K562 (cell line): ENCODE measurements around the gene CHCHD10. TPM values are rescaled to one million over a fixed set of nuclear protein-coding genes. Genes with fewer than 3 reads are reported as not detected.

ENCODE experiments used
- ATAC-seq: fragments of 200-7000 bp; cut with Tn5 transposase; 3 replicates; pipeline ENCODE4 v1.9.1; 2020; ENCODE audit warnings: moderate library complexity
- BruUV-seq: library from RNA; stranded (reverse); fragments of 400-500 nt; replicated peaks from 2 replicates; lab custom pipeline; 2021; lab: Mats Ljungman, UMichigan
- CTCF ChIA-PET: fragments of 300-600 bp; formaldehyde crosslinking; extraction: SDS; loops from one replicate; lab custom pipeline; 2021; ENCODE audit warnings: low intra/inter-chr PET ratio; lab: Yijun Ruan, JAX
- POLR2A ChIA-PET: fragments of 300-600, 350-650 bp; sonication (Branson Sonifier 250); formaldehyde crosslinking; extraction: SDS; loops from one replicate; lab custom pipeline; 2021; ENCODE audit warnings: antibody characterized with exemption, inconsistent platforms; lab: Yijun Ruan, JAX
- DNase-seq, 4 experiments: peaks; one replicate each; pipeline versions ENCODE4 v3.0.0 to v3.0.0-alpha.2; 2011 to 2018; ENCODE audit warnings: low spot score in 3 of 4, mixed read lengths in 3 of 4; ENCODE audit errors: extremely low read depth in 1 of 4
- FAIRE-seq: peaks from 2 replicates; lab custom pipeline; 2011; peaks lifted over from hg19 to GRCh38; lab: Jason Lieb, UNC
- H2AFZ ChIP-seq: 2 replicates; pipeline ENCODE4 v1.6.0; 2011; ENCODE audit warnings: low read depth, low read length, control low read depth, inconsistent platforms
- H3K27ac ChIP-seq: fragments of 200-600 bp; 3 replicates; pipeline ENCODE4 v1.8.0; 2011; ENCODE audit warnings: low read depth, mild to moderate bottlenecking, control low read depth, inconsistent platforms, low read length, moderate library complexity, mixed read lengths; ENCODE audit errors: extremely low read depth
- H3K27me3 ChIP-seq, 2 experiments: fragments of 300-600 bp in 1 of 2; 2 replicates in 1 of 2; 3 replicates in 1 of 2; pipeline versions ENCODE4 v1.6.0 to v1.8.0; 2011; ENCODE audit warnings: inconsistent platforms in 2 of 2, low read length in 2 of 2, mild to moderate bottlenecking in 1 of 2, mixed read lengths in 1 of 2, moderate library complexity in 1 of 2; ENCODE audit not compliant: control insufficient read depth in 2 of 2, insufficient read depth in 2 of 2
- H3K36me3 ChIP-seq: fragments of 300-600 bp; 3 replicates; pipeline ENCODE4 v1.8.0; 2011; ENCODE audit warnings: mild to moderate bottlenecking, low read length, inconsistent platforms; ENCODE audit not compliant: control insufficient read depth, insufficient read depth
- H3K4me1 ChIP-seq, 2 experiments: fragments of 200-600 bp in 1 of 2; replicated peaks in 1 of 2; 2 replicates in 1 of 2; 3 replicates in 1 of 2; pipeline versions ENCODE4 v1.5.1 to v1.8.0; 2011; ENCODE audit warnings: inconsistent platforms in 2 of 2, low read length in 2 of 2, mild to moderate bottlenecking in 1 of 2, mixed read lengths in 1 of 2, moderate library complexity in 1 of 2; ENCODE audit not compliant: control insufficient read depth in 2 of 2, insufficient read depth in 2 of 2
- H3K4me2 ChIP-seq: 2 replicates; pipeline ENCODE4 v1.6.1; 2011; ENCODE audit warnings: low read length, control low read depth, inconsistent platforms, mixed read lengths; ENCODE audit not compliant: insufficient read depth
- H3K4me3 ChIP-seq: fragments of 200-600 bp; sonication (generic), shearing (Covaris generic); 2 replicates; pipeline ENCODE4 v1.5.1; 2016; ENCODE audit warnings: control low read depth, inconsistent platforms
- H3K79me2 ChIP-seq: fragments of 200-600 bp; 3 replicates; pipeline ENCODE4 v1.8.0; 2011; ENCODE audit warnings: low read length, inconsistent platforms; ENCODE audit not compliant: control insufficient read depth, insufficient read depth
- H3K9ac ChIP-seq, 2 experiments: 2 replicates each; pipeline versions ENCODE4 v1.6.0 to v1.6.1; 2011; ENCODE audit warnings: low read depth in 2 of 2, low read length in 2 of 2, control low read depth in 1 of 2, inconsistent platforms in 1 of 2, mild to moderate bottlenecking in 1 of 2, mixed read lengths in 1 of 2; ENCODE audit not compliant: insufficient read depth in 1 of 2
- H3K9me1 ChIP-seq: one replicate; pipeline ENCODE4 v1.6.0; 2011; ENCODE audit warnings: inconsistent platforms, mild to moderate bottlenecking, low read length, moderate library complexity; ENCODE audit not compliant: control insufficient read depth, insufficient read depth
- H3K9me3 ChIP-seq: replicated peaks from 2 replicates; pipeline ENCODE4 v1.5.1; 2011; ENCODE audit warnings: low read depth, low read length, inconsistent platforms; ENCODE audit not compliant: control insufficient read depth, insufficient read depth
- H4K20me1 ChIP-seq: replicated peaks from 2 replicates; pipeline ENCODE4 v1.6.1; 2011; ENCODE audit warnings: low read length, inconsistent platforms, mixed read lengths; ENCODE audit not compliant: control insufficient read depth, insufficient read depth
- BCOR ChIP-seq: fragments of 450-650 bp; IDR thresholded peaks from 2 replicates; pipeline ENCODE4 v1.6.1; 2016
- BRD9 ChIP-seq: fragments of 450-650 bp; IDR thresholded peaks from 2 replicates; pipeline ENCODE4 v1.6.1; 2018; ENCODE audit warnings: low read depth; ENCODE audit not compliant: partially characterized antibody
- CBX5 ChIP-seq: IDR thresholded peaks from 2 replicates; pipeline ENCODE4 v1.6.1; 2014; ENCODE audit warnings: low read depth, borderline replicate concordance
- FOXK1 ChIP-seq: sonication (generic); formaldehyde crosslinking; IDR thresholded peaks from 2 replicates; pipeline ENCODE4 v1.8.0; 2022; ENCODE audit warnings: missing genetic modification reagents, mild to moderate bottlenecking, borderline replicate concordance
- KDM1A ChIP-seq, 2 experiments: fragments of 450-650 bp; IDR thresholded peaks; 2 replicates each; pipeline ENCODE4 v1.6.1; 2016; ENCODE audit warnings: mild to moderate bottlenecking in 2 of 2
- NCOA1 ChIP-seq: fragments of 450-650 bp; IDR thresholded peaks from 2 replicates; pipeline ENCODE4 v1.6.1; 2016; ENCODE audit warnings: low read depth
- RBM25 ChIP-seq: fragments of 200-400 bp; formaldehyde crosslinking; IDR thresholded peaks from 2 replicates; pipeline ENCODE4 v1.6.1; 2018; ENCODE audit warnings: low read length, low read depth, moderate library complexity; ENCODE audit not compliant: severe bottlenecking
- ZBTB1 ChIP-seq: sonication (generic); formaldehyde crosslinking; IDR thresholded peaks from 2 replicates; pipeline ENCODE4 v1.8.1; 2023; ENCODE audit warnings: missing genetic modification reagents, low read depth, mild to moderate bottlenecking, borderline replicate concordance
- ZNF778 ChIP-seq: fragments of 450-650 bp; formaldehyde crosslinking; IDR thresholded peaks from 2 replicates; pipeline ENCODE4 v1.4.0; 2020; ENCODE audit warnings: mild to moderate bottlenecking, moderate library complexity
- WGBS: fragments of 100-300 bp; shearing (Covaris generic); methylation state at CpG from one replicate; pipeline ENCODE4 v1.1.6; 2016; ENCODE audit warnings: low coverage, mixed read lengths; ENCODE audit not compliant: insufficient coverage; ENCODE audit errors: missing lambda C conversion rate; 5-methylcytosine and 5-hydroxymethylcytosine counted together
- in situ Hi-C: fragments of 300-500 bp; cut with MboI; formaldehyde crosslinking; loops from 4 replicates; pipeline ENCODE4 v1.15.0; 2018; ENCODE audit warnings: inconsistent platforms, mixed read lengths
- intact Hi-C: fragments of 100-400 bp; cut with micrococcal nuclease; formaldehyde crosslinking; loops from 2 replicates; pipeline ENCODE4 v1.14.2; 2022
- polyA plus RNA-seq, 8 experiments: library from polyadenylated mRNA; depleted of rRNA in 4 of 8; stranded (reverse) in 5 of 8; unstranded in 3 of 8; fragments of >200 nt; fragmentation: Nextera tagmentation in 2 of 8; fragmentation: Illumina TruSeq in 1 of 8; extraction: Ambion mirVana in 2 of 8; extraction: Trizol in 1 of 8; gene quantifications; 2 replicates each; pipeline versions ENCODE4 v1.2.1 to v1.2.3, GENCODE V29; 2011 to 2014; ENCODE audit warnings: inconsistent platforms in 1 of 8, missing spikeins in 1 of 8
- total RNA-seq, 7 experiments: library from RNA; depleted of rRNA in 6 of 7; stranded (reverse); fragments of >200 nt in 6 of 7; fragmentation: Illumina TruSeq in 2 of 7; extraction: Trizol in 2 of 7; gene quantifications; 2 replicates each; pipeline versions ENCODE4 v1.2.1 to v1.2.3, GENCODE V29; 2011 to 2021; ENCODE audit warnings: low replicate concordance in 1 of 7
- TF ChIP-seq, protein P1 (sequence below), 3 experiments: fragments of 200-800 bp in 1 of 3; sonication (Bioruptor generic) in 1 of 3; sonication (generic) in 1 of 3; formaldehyde crosslinking in 1 of 3; IDR thresholded peaks; 2 replicates each; pipeline versions ENCODE4 v1.6.1 to v1.8.0; 2016 to 2022; ENCODE audit warnings: mild to moderate bottlenecking in 2 of 3, missing compliant biosample characterization in 2 of 3, missing genetic modification characterization in 2 of 3, missing genetic modification reagents in 1 of 3
- TF ChIP-seq, protein P2 (sequence below): fragments of 250-450 bp; sonication (Bioruptor Pico); IDR thresholded peaks from 2 replicates; pipeline ENCODE4 v1.9.0; 2021; ENCODE audit warnings: mild to moderate bottlenecking, inconsistent platforms
- TF ChIP-seq, protein P3 (sequence below): fragments of 450-650 bp; IDR thresholded peaks from 2 replicates; pipeline ENCODE4 v1.6.1; 2016; ENCODE audit warnings: antibody characterized with exemption

CHCHD10 gene
- total and polyA plus RNA-seq, 9 of the 15 experiments (the other 6 are each of a cell fraction or from before 2014, with no cell fraction given): 15.2 to 292 (median 102) TPM

DNA sequence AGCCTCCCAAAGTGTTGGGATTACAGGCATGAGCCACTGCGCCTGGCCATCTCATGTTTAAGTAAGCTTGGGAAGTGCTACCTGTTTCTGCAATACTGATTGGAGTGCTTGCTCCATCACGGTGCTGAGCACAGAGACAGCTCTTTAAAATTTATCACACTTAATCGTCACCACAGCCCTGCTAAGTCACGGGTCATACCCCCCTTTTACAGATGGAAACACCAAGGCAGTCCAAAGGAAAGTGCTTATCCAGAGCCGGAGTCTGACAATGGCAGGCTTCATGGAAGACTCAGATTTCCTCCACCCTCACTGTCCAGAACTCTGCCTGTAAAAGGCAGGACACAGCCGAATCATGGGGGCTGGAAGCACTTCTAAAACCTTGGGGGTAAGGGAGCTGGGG, 7.7 kb downstream of the CHCHD10 start:
- peaks cover 14% of the 10 kb centered on the region for H4K20me1 ChIP-seq
- peaks cover 3% of the 10 kb centered on the region; the same call in 1 of the 3 replicates for H3K79me2 ChIP-seq
- ATAC-seq: no peak
- no peak overlapping the region for H3K4me3 ChIP-seq
- H3K4me2 ChIP-seq: no peak overlapping the region
- no peak for DNase-seq
- TF ChIP-seq CBX5: no peak
- no peak for TF ChIP-seq NCOA1
- TF ChIP-seq, protein P1, sequence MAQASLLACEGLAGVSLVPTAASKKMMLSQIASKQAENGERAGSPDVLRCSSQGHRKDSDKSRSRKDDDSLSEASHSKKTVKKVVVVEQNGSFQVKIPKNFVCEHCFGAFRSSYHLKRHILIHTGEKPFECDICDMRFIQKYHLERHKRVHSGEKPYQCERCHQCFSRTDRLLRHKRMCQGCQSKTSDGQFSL (CRISPR knock-in tag; IDR thresholded peaks at IDR 0.05): no peak
- TF ChIP-seq, protein P1 (tag; IDR thresholded peaks at IDR 0.05): no peak
- TF ChIP-seq, protein P2, sequence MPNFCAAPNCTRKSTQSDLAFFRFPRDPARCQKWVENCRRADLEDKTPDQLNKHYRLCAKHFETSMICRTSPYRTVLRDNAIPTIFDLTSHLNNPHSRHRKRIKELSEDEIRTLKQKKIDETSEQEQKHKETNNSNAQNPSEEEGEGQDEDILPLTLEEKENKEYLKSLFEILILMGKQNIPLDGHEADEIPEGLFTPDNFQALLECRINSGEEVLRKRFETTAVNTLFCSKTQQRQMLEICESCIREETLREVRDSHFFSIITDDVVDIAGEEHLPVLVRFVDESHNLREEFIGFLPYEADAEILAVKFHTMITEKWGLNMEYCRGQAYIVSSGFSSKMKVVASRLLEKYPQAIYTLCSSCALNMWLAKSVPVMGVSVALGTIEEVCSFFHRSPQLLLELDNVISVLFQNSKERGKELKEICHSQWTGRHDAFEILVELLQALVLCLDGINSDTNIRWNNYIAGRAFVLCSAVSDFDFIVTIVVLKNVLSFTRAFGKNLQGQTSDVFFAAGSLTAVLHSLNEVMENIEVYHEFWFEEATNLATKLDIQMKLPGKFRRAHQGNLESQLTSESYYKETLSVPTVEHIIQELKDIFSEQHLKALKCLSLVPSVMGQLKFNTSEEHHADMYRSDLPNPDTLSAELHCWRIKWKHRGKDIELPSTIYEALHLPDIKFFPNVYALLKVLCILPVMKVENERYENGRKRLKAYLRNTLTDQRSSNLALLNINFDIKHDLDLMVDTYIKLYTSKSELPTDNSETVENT (CRISPR knock-in tag): no peak
- TF ChIP-seq BRD9: no peak
- peak; percentile 45; the same call in 1 of the 2 replicates for TF ChIP-seq BCOR
- TF ChIP-seq, protein P3, sequence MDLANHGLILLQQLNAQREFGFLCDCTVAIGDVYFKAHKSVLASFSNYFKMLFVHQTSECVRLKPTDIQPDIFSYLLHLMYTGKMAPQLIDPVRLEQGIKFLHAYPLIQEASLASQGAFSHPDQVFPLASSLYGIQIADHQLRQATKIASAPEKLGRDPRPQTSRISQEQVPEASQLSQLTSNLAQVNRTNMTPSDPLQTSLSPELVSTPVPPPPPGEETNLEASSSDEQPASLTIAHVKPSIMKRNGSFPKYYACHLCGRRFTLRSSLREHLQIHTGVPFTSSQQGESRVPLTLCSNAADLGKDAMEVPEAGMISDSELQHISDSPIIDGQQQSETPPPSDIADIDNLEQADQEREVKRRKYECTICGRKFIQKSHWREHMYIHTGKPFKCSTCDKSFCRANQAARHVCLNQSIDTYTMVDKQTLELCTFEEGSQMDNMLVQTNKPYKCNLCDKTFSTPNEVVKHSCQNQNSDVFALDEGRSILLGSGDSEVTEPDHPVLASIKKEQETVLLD: no peak
- TF ChIP-seq ZNF778 (CRISPR knock-in tag): no peak
- no peak for TF ChIP-seq ZBTB1
- no peak for TF ChIP-seq FOXK1
- TF ChIP-seq RBM25: peak; percentile 55
- peak; percentile 14 to 31; a peak in 1 of 4 replicates for TF ChIP-seq KDM1A (IDR thresholded peaks at IDR 0.05)
- TF ChIP-seq, all 486 proteins: peak for 3
- Histone ChIP-seq H3K9ac (no peak overlapping the region), H3K27ac (no peak overlapping the region), H3K9me3 (no peaks in the 10 kb centered on the region), H3K36me3 (peaks cover 14% of the 10 kb centered on the region), H2AFZ (no peak overlapping the region), H3K27me3 (no peaks in the 10 kb centered on the region), H3K9me1 (peaks cover 6% of the 10 kb centered on the region), H3K4me1 (peaks cover 17 to 24% of the 10 kb centered on the region in 2 experiments; a peak in 4 of 5 replicates)
- intact Hi-C loops: loop anchor here (10.0 kb wide), 1 partner anchor 135 kb away; no protein-coding TSS in a partner anchor
- in situ Hi-C loops: no loop called here
- BruUV-seq: no TSS peak
- no peak for FAIRE-seq
- ChIA-PET POLR2A (interaction anchor here (0.8 to 1.3 kb wide), 2 partner anchors 9 to 17 kb away, joined by 4 read pairs; partner anchors contain the start of gene ZNF70), CTCF (no interaction called here)
- 38% methylated on average over 5 of the region's 6 CpGs for WGBS
